ENCODE data around the gene DIDO1. TPM values are rescaled to one million over a fixed set of nuclear protein-coding genes. Genes with fewer than 3 reads are reported as not detected.

Gene DIDO1
- total RNA-seq, 1 experiment from 2014 or later = 85.9 TPM

GRCh38 chr20:62959101-62959971, 33.0 kb upstream of the DIDO1 start:
- Histone ChIP-seq H2BK120ac (ENCODE audit: low read depth, low read length, poor library complexity, severe bottlenecking) (no peak overlapping the region), H3K9ac (ENCODE audit: extremely low read depth, insufficient read length, low read length) (no peak overlapping the region), H3K14ac (ENCODE audit: insufficient read depth, low read length) (no peak overlapping the region), H2AK5ac (ENCODE audit: insufficient read length, low read length) (no peak overlapping the region), H3K23me2 (ENCODE audit: insufficient read length, low read depth, low read length, poor library complexity, severe bottlenecking) (no peaks in the 10 kb centered on the region), H4K8ac (replicated peaks; ENCODE audit: insufficient read length, low read depth, low read length) (no peak overlapping the region), H2AFZ (ENCODE audit: low read length) (no peak overlapping the region), H2BK20ac (ENCODE audit: low read depth, low read length, poor library complexity, severe bottlenecking) (no peak overlapping the region), H3K23ac (ENCODE audit: insufficient read length, low read depth, low read length) (no peak overlapping the region), H2BK15ac (ENCODE audit: low read depth, low read length) (no peak overlapping the region), H3K79me1 (ENCODE audit: insufficient read depth, low read depth, low read length, poor library complexity, severe bottlenecking) (no peaks in the 10 kb centered on the region), H4K91ac (ENCODE audit: insufficient read length, low read depth, low read length) (no peak overlapping the region), H3K4me2 (ENCODE audit: insufficient read depth, insufficient read length, low read length) (no peak overlapping the region), H4K20me1 (ENCODE audit: control insufficient read depth, insufficient read depth, insufficient read length) (no peaks in the 10 kb centered on the region), H3K9me3 (ENCODE audit: control insufficient read depth, low read depth, low read length) (no peaks in the 10 kb centered on the region), H3K79me2 (ENCODE audit: insufficient read depth, low read length) (no peaks in the 10 kb centered on the region), H3K27ac (ENCODE audit: insufficient read length, low read depth, low read length) (no peak overlapping the region), H3K4ac (ENCODE audit: low read depth, low read length) (no peak overlapping the region), H2BK5ac (ENCODE audit: insufficient read length, low read length) (no peak overlapping the region), H3K56ac (ENCODE audit: insufficient read length, low read depth, low read length) (no peak overlapping the region), H3T11ph (ENCODE audit: low read length) (no peak overlapping the region), H3K27me3 (ENCODE audit: insufficient read depth, low read length) (no peaks in the 10 kb centered on the region), H4K5ac (ENCODE audit: insufficient read length, low read depth, low read length) (no peak overlapping the region), H3K4me1 (ENCODE audit: insufficient read depth, low read length) (no peaks in the 10 kb centered on the region), H2BK12ac (ENCODE audit: insufficient read length, low read depth, low read length) (no peak overlapping the region), H3K18ac (ENCODE audit: insufficient read length, low read depth, low read length) (no peak overlapping the region)
- peaks cover 2 to 13% of the 10 kb centered on the region in 2 experiments; a peak in 2 of 4 replicates for H3K4me1 Mint-ChIP-seq
- no peaks in the 10 kb centered on the region for H3K27me3 Mint-ChIP-seq (ENCODE audit: low read depth)
- H3K4me3 Mint-ChIP-seq = peak overlapping the region in 1 of 2 experiments; percentile 10; a peak in 1 of 5 replicates
- peaks cover 2 to 19% (median 7%) of the 10 kb centered on the region in 3 experiments; a peak in 4 of 7 replicates for H3K36me3 Mint-ChIP-seq (ENCODE audit: insufficient read depth in 1 of 3, low read depth in 3 of 3)
- H3K9me3 Mint-ChIP-seq = no peaks in the 10 kb centered on the region
- no peak for TF ChIP-seq CTCF (conservative IDR thresholded peaks at IDR 0.05)
- no peak for DNase-seq
- WGBS (ENCODE audit: extremely low coverage, insufficient read length, low lambda C conversion rate) = no CpG with 5 or more reads among the region's 43 CpGs
- H3K27ac Mint-ChIP-seq = peak overlapping the region in 2 of 3 experiments; percentile 40 to 53; a peak in 1 of 7 replicates
